Stimulated activated CD4-positive, alpha-beta T cell treated with anti-CD3 and anti-CD28 coated beads, Interleukin-2, amount 100 ng/mL, for 48 hours (primary cell): ENCODE data around the gene CDKAL1.
"Not testable (repeated sequence)": the region's sequence is repeated elsewhere in the genome, so short reads cannot be mapped to it uniquely, and the experiment has no call there.

Source experiments
- DNase-seq, 2 donors: peaks; one replicate each; pipeline ENCODE4 v3.0.0-alpha.2; 2020

CDKAL1 gene

GRCh38 chr6:20534295-20535262 lies at the start of gene CDKAL1:
Gene CDKAL1 (plus strand): TSS chr6:20534457. CDS start chr6:20546351, 11,894 bp downstream.
- DNase-seq = peak; percentile 82 to 83

- no peak for DNase-seq
Observed at GRCh38 chr6:20486641-20487040, 47.6 kb upstream of the CDKAL1 start.

GRCh38 chr6:20487669-20488375 lies 46.4 kb upstream of the CDKAL1 start:
- DNase-seq = no peak

GRCh38 chr6:20490591-20490990 lies 43.7 kb upstream of the CDKAL1 start:
- no peak for DNase-seq

GRCh38 chr6:20492099-20492498 lies 42.2 kb upstream of the CDKAL1 start:
- DNase-seq = no peak

- DNase-seq = no peak
Observed at GRCh38 chr6:20497216-20498040, 36.8 kb upstream of the CDKAL1 start.

GRCh38 chr6:20498041-20498385 lies 36.2 kb upstream of the CDKAL1 start:
- DNase-seq = no peak

- no peak for DNase-seq
Observed at GRCh38 chr6:20509212-20509611, 25.0 kb upstream of the CDKAL1 start.

- no peak for DNase-seq
Observed at GRCh38 chr6:20511852-20512251, 22.4 kb upstream of the CDKAL1 start.

GRCh38 chr6:20525208-20525607 lies 9.0 kb upstream of the CDKAL1 start:
- DNase-seq = not testable (repeated sequence)

- DNase-seq = not testable (repeated sequence)
Observed at GRCh38 chr6:20529086-20529448, 5.2 kb upstream of the CDKAL1 start.

GRCh38 chr6:20532881-20533280 lies 1.4 kb upstream of the CDKAL1 start:
- DNase-seq = no peak

GRCh38 chr6:20533746-20534294 lies 437 bp upstream of the CDKAL1 start:
- no peak for DNase-seq

GRCh38 chr6:20538131-20538662 lies 3.9 kb downstream of the CDKAL1 start:
- no peak for DNase-seq

GRCh38 chr6:20538907-20539306 lies 4.7 kb downstream of the CDKAL1 start:
- DNase-seq = no peak

- DNase-seq = no peak
Observed at GRCh38 chr6:20539387-20539786, 5.1 kb downstream of the CDKAL1 start.

- DNase-seq = no peak
Observed at GRCh38 chr6:20540683-20541082, 6.4 kb downstream of the CDKAL1 start.

GRCh38 chr6:20541382-20541781 lies 7.1 kb downstream of the CDKAL1 start:
- no peak for DNase-seq

- DNase-seq = no peak
Observed at GRCh38 chr6:20542927-20543602, 8.8 kb downstream of the CDKAL1 start.

- DNase-seq = no peak
Observed at GRCh38 chr6:20548264-20548663, 14.0 kb downstream of the CDKAL1 start.

- not testable (repeated sequence) for DNase-seq
Observed at GRCh38 chr6:20549398-20549797, 15.1 kb downstream of the CDKAL1 start.

- no peak for DNase-seq
Observed at GRCh38 chr6:20554326-20554725, 20.1 kb downstream of the CDKAL1 start.
